EL (cell line): ENCODE measurements around the gene JDP2.
"Not testable (repeated sequence)": the region's sequence is repeated elsewhere in the genome, so short reads cannot be mapped to it uniquely, and the experiment has no call there.

Experiments used
- DNase-seq: peaks from one replicate; pipeline ENCODE4 v3.0.0-alpha.2; 2016

Gene JDP2, protein sequence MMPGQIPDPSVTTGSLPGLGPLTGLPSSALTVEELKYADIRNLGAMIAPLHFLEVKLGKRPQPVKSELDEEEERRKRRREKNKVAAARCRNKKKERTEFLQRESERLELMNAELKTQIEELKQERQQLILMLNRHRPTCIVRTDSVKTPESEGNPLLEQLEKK

DNA sequence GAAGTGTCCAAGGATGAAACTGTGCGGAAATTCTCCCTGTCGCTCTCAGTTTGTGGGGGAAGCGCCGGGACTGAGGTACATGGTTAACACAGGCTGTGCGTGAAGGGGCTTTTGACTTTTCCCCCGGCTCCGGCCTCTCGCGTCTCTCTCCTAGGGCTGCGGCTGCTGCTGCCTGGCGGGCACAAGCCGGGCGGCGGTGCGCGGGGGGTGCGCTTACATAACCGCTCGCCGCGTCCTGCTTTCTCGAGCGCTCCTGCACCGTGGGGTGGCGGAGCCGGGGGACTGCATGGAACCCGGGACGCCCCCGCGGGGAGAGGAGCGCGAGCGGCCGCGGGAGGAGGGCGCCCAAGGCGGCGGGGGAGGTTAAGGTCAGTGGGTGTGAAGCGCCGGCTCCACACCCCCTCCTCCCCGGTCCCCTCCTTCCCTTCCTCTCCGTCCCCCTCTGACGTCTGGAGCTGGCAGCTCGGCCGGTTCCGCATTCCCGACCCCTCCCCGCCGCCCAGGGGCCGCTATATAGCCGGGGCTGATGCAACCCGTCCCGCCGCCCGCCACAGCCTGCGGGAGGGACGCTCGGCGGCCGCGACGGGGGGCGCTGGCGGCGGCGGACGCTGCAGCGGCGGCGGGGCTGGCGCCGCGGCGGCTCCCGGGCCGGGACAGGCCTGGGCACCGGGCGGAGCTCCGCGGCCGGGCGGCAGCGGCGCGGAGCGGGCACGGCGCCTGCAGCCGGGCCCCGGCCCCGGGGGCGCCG lies at the start of gene JDP2:
Gene JDP2, plus strand, starts transcription at position 541 of the 748 bp plus-strand sequence. CDS start 9,899 bp downstream, outside the sequence.
- peak; percentile 84 for DNase-seq

DNA sequence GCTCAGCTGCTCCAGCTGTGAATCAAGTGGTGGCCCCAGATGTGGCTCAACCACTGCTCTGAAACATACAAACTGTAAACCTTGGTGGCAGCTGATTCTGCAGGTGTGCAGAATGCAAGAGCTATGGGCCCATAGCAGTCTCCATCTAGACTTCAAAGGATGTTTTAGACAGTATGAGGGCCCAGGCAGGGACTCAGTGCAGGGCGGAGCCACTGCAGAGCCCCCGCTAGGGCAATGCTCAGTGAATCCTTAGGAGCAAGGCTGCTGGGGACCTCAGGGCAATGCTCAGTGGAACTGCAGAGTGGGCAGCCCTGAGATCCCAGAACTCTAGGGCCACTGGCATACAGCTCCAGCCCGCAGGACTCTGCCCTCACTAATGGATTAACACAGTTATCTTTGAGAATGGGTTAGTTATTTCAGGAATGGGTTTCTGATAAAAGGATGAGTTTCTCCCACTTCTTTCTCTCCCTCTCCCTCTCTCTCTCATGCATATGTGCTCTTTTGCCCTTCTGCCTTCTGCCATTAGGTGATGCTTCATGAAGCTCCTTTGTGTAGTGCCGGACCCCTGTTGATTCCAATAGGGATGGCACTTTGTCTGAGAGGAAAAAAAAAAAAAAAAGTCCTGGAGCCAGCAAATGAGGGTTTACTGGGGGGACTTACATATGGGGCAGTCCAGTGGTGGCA lies 48.4 kb upstream of the JDP2 start:
- DNase-seq = no peak

DNA sequence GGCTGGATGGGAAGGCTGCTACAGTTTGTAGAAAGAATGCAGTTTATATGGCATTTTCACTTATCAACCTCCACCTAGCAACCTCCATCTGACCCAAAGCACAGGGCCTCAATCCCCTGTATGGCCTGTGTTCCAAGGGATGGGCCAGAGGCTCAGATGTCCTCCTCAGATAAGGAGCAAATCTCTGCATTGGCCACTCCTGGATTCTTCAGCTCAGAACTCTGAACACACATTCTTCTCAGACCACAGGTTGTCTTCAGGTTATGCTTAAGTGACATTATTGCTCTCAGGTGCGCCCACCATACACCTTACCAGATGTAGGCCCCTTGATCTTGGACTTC lies 47.9 kb upstream of the JDP2 start:
- DNase-seq = no peak

DNA sequence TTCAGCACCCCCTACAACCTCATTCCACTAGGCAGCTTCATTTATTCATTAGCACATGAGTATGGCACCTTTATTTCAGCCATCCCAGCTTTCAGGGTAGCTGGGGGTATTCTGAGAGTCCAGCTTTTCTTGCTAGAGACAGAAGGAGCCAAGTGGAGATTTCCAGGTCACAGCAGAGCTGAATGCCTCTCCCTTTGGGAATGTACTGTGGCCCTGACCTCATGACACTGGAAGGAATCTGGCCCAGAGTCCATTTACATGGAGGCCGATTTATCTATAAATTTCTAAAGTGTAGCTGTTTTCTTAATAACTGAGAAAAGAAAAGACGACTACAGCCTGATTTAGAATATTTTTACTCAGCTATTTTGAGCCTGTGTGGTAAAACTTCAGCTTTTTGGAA lies 47.2 kb upstream of the JDP2 start:
- no peak for DNase-seq

DNA sequence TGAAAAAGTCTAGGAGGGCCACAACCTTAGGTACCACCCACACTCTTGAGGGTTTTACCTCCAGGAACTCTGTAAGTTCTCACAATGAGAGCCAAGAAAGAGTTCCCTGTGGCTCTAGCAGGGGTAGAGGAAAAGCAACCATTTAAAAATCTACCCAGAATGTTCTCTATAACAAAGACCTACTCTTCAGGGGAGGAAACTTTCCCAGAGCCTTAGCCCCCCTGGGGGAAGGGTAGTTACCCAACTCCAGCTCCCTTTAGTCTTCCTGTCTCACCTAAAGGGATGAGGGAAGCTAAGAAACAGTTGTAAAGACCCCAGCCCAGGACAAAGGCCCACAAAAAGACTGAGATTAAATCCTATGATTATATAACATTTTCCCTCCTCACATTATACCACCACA lies 46.2 kb upstream of the JDP2 start:
- no peak for DNase-seq

DNA sequence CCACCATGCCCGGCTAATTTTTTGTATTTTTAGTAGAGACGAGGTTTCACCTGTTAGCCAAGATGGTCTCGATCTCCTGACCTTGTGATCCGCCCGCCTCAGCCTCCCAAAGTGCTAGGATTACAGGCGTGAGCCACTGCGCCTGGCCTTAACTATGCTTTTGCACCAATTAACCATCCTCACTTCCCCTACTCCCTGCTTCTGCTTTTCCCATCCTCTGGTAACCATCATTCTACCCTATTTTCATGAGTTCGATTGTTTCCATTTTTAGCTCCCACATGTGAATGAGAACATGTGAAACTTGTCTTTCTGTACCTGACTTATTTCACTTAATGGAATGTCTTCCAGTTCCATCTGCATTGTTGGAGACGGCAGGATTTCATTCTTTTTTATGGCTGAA lies 44.6 kb upstream of the JDP2 start:
- DNase-seq = not testable (repeated sequence)

DNA sequence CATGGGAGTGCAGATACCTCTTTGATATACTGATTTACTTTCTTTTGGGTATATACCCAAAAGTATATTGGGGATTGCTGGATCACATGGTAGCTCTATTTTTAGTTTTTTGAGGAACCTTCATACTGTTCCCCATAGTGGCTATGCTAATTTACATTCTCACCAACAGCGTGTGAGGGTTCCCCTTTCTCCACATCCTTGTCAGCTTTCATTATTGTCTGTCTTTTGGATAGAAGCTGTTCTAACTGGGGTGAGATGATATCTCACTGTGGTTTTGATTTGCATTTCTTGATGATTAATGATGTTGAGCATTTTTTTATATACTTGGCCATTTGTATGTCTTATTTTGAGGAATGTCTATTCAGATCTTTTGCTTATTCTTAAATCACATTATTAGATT lies 44.1 kb upstream of the JDP2 start:
- no peak for DNase-seq

DNA sequence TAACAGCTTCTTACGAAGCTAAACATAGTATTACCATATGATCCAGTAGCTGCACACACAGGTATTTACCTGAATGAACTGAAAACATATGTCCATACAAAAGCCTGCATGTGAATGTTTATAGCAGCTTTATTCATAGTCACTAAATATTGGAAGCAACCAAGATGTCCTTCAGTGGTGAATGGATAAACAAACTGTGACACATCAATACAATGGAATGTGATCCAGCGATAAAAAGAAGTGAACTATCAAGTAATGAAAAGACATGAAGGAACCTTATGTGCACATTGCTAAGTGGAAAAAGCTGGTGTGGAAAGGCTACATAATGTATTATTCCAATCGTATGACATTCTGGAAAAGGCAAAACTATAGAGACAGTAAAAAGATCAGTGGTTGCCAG lies 38.1 kb upstream of the JDP2 start:
- DNase-seq = peak; percentile 48

DNA sequence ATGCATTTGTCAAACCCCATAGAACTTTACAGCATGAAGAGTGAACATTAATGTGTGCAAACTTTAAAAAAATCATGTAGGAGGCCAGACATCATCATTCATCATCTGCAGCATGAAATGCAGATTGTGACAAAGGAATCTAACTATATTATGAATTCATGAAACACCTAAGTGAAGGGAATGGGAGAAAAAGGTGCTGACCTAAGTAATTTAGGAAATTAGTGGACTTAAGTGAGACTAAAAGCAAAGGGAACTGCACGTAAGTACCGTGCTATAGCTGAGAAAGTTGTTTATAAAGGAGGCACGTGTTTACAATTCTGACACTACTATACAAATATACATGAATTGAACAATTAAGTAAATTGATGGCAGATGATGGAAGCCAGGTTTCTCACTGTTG lies 37.6 kb upstream of the JDP2 start:
- no peak for DNase-seq

DNA sequence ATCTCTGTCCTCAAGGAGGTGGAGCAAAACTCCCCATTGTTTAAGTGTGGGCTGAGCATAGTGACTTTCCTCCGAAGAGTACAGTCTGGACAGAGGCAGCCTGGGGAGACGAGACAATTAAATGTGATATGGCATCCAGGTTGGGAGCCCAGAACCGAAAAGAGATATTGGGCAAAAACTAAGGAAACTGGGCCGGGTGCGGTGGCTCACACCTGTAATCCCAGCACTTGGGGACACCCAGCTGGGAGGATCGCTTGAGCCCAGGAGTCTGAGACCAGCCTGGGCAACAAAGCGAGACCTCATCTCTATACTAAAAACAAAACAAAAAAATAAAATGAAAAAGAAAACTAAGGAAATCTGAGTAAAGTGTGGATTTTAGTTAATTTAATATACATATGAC lies 35.9 kb upstream of the JDP2 start:
- DNase-seq = no peak

DNA sequence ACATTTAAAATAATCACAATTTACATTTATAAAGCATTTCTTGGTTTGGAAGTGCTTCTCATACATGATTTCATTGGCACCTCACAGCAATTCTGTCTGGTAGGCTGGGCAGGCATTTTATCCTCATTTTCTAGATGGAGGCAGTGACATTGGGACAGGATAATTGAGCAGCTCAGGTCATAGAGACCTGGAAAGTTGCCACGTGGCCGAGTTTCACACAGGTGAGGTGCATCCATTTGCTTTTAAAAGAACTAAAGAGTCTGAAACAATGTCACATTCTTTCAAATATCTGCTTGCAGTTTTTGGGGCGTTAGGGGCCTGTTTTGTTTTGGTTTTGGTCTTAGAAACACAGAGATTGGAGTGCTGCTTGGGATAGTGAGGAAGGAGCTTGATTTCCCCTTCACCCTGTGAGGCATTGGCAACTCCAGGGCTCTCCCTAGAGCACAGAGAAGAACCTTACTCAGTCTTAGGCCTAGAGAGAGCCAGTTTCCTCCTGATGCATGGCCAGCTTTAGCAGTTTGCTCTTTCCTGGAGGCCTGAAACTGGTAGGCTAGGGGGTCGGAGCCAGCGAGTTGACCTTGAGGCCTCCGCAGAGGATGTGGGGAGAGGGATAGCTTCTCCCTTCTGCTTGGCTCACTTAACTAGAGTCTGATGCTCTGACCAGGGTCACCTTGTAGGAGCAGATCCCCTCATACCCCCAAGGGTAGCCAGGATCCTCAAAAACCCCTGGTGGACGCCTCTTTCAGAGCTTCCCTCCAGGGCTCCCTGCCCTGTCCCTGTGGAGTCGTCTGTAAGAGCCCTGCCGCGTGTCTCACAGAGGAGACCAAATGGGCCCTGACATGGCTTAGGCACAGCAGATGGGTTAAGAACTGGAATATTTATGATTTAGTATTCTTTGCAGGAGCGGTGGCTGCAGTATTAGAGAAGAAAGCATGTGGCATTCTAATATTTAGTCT lies 34.9 kb upstream of the JDP2 start:
- no peak for DNase-seq

DNA sequence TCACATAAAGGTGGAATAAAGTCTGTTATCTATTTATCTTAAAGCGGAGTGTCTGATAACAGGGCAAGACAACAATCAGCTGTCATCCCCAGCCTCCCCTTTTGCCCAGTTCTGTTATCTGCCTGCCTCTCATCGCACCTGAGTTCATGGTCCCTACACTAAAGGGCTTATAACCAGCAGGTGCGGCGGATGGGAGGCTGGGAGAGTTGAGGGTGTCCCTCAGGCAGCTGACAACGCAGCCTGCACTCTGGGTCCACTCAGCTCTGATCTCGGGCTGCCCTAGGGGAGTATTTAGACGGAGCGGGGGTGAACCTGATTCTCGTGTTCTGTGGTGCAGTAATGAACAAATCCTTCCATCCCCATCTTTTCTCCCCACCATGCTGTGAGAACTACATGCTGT lies 34.0 kb upstream of the JDP2 start:
- DNase-seq = no peak

DNA sequence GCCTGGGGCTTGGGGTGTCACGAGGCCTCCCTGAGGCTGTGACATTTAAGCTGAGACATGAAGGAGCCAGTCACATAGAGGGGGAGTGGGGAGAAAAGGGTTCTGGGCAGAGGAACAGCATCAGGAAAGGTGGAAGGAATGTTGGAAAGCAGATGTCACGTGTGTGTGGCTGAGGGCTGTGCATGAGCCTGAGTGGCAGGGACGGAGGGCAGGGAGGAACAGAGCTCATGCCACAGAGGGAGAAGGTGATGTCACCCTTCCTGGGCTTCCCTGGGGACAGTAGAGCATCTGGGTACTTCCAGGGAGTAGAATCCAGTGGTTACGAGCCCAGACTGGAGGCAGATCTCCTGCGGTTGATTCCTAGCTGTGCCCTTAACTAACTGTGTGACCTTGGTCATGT lies 32.0 kb upstream of the JDP2 start:
- no peak for DNase-seq

DNA sequence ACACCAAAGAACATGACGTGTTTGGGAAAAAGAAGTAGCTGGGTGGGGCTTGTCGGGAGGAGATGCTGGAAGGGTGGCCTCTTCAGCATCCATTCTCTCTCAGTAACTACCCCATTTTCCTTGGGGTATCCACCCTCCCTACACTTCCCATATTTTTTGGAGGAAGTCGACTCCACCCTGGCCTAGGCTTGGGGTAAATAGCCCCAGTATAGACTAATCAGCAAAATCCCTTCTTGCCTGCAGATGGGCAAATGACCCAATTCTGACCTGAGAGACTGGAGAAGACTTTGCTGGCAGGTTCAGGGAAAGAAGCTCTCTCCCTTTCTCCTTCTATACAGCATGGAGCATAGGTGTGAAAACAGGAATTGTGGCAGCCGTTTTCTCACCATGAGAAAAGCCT lies 28.5 kb upstream of the JDP2 start:
- DNase-seq = no peak

DNA sequence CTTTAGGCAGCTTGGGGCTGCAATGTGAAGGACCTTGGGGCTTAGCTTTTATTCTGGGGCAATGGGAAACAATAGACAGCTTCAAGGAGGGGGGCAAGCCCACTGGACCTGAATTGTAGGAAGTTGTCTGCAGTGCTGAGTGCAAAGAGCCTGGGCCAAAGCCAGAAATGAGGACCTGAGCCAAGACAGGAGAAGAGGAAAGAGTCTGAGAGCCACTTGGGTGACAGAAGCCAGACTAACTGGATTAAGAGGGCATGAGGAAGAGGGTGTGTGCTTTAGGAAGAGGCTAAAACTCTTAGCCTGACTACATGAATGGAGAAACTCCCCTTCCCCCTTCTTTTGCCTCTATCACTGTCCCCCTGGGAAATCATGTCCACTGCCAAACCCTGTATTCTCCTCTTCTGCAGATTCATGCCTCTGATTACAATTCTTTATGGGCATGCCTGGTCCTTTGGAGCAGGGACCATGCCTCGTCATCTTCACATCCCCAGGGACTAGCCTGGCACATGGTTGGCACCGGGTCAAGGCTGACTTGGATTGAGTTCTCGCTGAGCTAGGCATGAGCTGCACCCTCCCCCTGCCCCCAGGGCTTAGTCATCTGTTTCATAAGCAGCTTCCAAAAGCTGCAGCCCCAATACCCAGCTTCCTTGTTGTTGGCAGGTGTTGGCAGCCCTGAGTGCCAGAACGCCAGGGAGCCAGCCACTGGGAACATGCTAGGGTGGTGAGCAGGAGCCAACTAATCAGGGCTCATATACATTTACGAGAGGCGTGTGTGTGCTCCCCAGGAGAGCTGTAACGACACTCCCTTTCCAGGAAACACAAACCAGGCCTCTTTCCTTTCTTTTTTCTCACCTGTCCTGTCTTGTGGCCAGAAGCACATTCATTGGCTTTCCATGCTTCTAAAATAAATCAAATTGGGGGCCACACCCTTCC lies 27.7 kb upstream of the JDP2 start:
- DNase-seq = peak; percentile 52

DNA sequence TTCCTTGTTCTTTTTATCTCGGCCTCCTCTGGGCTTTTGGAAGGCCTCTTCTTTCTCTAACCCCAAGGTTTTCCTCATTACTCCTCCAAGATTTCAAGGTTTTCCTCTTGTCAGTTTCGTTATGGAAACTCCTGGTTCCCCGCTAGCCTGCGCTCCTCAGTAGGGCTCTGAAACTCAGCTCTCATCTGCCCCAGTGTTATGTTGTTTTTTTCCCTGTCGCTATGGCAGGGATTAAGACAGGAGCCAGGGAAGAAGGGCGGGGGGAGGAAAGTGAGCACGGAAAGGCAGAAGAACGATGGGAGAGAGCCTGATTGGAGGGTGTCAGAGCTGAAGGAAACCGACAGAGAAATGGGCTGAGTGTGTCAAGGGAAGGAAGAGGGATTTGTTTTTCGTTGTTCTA lies 26.5 kb upstream of the JDP2 start:
- DNase-seq = no peak

DNA sequence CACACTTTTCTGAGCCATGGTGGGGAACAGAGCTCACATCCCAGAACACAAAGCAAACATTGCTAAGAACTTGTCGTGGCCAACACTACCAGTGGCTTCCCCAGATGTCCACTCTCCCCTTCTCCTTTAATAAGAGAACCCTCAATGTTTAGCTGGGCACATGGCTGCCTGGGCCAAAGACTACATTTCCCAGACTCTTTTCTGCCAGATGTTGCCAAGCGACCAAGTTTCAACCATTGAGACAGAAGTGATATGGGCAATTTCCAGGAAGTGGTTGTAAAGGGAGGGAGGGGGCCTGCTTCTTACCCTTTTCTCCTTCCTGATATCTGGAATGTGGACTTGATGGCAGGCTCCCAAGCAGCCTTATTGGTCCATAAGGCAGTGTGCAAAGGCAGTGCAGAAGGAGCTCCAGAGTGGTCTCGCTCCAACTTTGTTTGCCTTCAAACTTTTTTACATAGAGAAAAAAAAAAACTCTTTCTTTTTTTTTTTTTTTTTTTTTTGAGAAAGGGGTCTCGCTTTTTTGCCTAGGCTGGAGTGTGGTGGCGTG lies 24.9 kb upstream of the JDP2 start:
- DNase-seq = no peak

DNA sequence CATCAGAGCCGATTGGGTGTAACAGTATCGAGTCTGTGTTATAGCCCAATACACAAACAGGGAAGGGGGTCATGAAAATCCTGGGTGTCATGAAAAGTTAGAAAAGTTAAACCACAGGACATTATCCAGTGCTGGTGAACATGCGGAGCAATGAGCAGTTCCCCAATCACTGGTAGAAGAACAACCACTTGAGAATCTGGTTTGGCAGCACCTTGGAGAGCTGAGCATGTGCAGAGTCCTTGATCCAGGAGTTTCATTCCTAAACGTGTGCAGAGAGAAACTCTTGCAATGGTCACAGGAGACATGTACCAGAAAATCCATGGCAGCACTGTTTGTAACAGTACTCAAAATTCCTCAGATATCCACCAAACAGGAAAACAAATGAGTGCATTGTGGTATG lies 23.0 kb upstream of the JDP2 start:
- DNase-seq = no peak

DNA sequence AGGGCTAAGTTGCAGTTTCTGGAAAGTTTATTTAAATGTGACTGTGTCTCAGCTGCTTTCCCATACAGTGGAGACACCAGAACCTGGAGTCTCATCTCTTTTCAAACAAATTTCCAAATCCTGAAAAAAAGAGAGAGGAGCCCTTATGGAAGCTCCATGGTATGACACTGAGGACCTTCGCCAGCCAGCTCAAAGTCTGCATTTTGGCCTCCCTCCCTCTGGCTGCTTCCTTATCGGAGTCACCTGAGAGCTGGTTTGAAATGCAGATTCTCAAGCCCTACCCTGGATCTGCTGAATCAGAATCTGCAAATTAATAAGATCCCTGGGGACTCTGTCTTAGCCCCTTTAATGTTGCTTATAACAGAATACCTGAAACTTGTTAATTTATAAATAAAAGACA lies 21.7 kb upstream of the JDP2 start:
- no peak for DNase-seq

DNA sequence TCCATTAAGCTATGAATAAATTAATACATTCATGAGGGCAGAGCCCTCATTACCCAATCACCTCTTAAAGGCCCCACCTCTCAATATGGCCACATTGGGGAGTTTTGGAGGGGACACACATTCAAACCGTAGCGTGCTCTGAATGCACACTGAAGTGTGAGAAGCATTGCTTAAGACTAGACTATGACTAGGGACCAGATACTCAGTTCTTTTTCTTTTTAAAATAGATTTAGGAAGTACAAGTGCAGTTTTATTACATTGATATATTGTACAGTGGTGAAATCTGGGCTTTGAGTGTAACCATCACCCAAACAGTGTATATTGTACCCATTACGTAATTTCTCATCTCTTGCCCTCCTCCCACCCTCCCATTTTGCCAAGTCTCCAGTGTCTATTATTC lies 21.0 kb upstream of the JDP2 start:
- no peak for DNase-seq

DNA sequence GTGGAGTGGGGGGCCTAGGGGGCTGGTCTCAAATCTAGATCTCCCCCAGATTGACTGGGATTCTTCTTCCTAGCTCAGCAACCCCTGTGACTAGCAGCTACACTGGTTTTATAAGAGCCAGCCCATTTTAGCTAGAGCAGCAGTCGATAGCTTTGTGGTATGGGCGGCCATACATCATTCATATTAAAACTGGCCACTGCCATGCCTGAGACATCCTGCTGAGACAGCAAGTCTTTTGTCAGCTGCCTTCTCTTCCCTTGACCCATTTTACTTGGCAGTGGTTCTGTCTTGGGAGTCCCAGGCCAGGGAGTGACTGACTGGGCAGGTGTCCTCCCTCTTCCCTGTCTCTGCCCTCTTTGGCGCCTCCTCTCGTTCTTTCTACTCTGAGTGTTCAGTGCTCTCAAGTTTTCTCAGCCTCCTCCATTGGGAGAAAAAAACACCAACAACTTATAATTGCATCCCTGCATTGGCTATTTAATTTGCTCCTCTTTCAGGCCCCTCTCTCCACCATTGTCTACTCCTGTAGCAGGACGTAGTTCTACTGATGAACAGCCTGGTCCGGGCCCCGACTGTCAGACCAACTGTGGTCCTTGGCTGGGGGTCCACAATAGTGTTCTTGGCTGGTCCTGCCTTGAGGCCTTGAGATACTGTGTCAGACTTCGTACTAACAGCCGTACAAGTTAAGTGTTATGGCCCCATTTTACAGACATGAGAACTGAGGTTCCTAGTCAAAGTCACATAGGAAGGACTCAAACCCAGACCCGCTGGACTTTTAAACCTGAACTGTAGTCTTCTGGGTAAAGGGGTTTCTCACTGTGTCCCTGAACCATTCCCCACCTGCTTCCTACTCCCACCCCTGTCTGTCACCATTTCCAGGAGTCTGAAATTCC lies 18.3 kb upstream of the JDP2 start:
- DNase-seq = no peak
